GM10847 (cell line): ENCODE measurements around the gene EMB.

Experiments used
- POLR2A ChIP-seq: IDR thresholded peaks from 2 replicates; pipeline ENCODE4 v1.6.1; 2011; ENCODE audit not compliant: insufficient read length; ENCODE audit errors: extremely low read depth

Gene EMB

GRCh38 chr5:50440651-50441492, at the start of gene EMB:
TSS of gene EMB (minus strand) at chr5:50441288. CDS start at chr5:50441151, 137 bp downstream.
- TF ChIP-seq POLR2A = peak; percentile 51

- no peak for TF ChIP-seq POLR2A
Measured at GRCh38 chr5:50476549-50476948, 35.5 kb upstream of the EMB start.

GRCh38 chr5:50463726-50464125, 22.6 kb upstream of the EMB start:
- TF ChIP-seq POLR2A = no peak

- no peak for TF ChIP-seq POLR2A
Measured at GRCh38 chr5:50463047-50463446, 22.0 kb upstream of the EMB start.

- no peak for TF ChIP-seq POLR2A
Measured at GRCh38 chr5:50447941-50448340, 6.9 kb upstream of the EMB start.

- no peak for TF ChIP-seq POLR2A
Measured at GRCh38 chr5:50447228-50447627, 6.1 kb upstream of the EMB start.

- TF ChIP-seq POLR2A = no peak
Measured at GRCh38 chr5:50445296-50445949, 4.3 kb upstream of the EMB start.

GRCh38 chr5:50441493-50441955, 436 bp upstream of the EMB start:
- no peak for TF ChIP-seq POLR2A

- no peak for TF ChIP-seq POLR2A
Measured at GRCh38 chr5:50439221-50439620, 1.9 kb downstream of the EMB start.

GRCh38 chr5:50435168-50435567, 5.9 kb downstream of the EMB start:
- TF ChIP-seq POLR2A = no peak

- no peak for TF ChIP-seq POLR2A
Measured at GRCh38 chr5:50420343-50420935, 20.6 kb downstream of the EMB start.

- TF ChIP-seq POLR2A = no peak
Measured at GRCh38 chr5:50415912-50416311, 25.2 kb downstream of the EMB start.

- TF ChIP-seq POLR2A = no peak
Measured at GRCh38 chr5:50406877-50407276, 34.2 kb downstream of the EMB start.

- no peak for TF ChIP-seq POLR2A
Measured at GRCh38 chr5:50401336-50401735, 39.8 kb downstream of the EMB start.

- TF ChIP-seq POLR2A = no peak
Measured at GRCh38 chr5:50365426-50366251, 75.4 kb downstream of the EMB start.
